ENCODE results near the gene TAF4.

GRCh38 chr20:62088258-62089127 lies 22.8 kb upstream of the TAF4 start:
- TF ChIP-seq CTCF (conservative IDR thresholded peaks at IDR 0.05) (no peak), ZFX (IDR thresholded peaks at IDR 0.05) (no peak)

All from C4-2B (cell line).